Pulmonary artery endothelial cell (primary cell): ENCODE results near the gene CYB5R4. TPM values are rescaled to one million over a fixed set of nuclear protein-coding genes. Genes with fewer than 3 reads are reported as not detected.

Experiments
- DNase-seq: peaks from one replicate; pipeline ENCODE4 v3.0.0-alpha.2; 2011; ENCODE audit warnings: low read depth, low spot score
- total RNA-seq: library from RNA; depleted of rRNA; stranded (reverse); fragments of >200 nt; gene quantifications from 2 replicates; pipeline ENCODE4 v1.2.3, GENCODE V29; 2014

The CYB5R4 gene
- total RNA-seq, 1 donor from 2014 or later = 4.4 TPM

DNA sequence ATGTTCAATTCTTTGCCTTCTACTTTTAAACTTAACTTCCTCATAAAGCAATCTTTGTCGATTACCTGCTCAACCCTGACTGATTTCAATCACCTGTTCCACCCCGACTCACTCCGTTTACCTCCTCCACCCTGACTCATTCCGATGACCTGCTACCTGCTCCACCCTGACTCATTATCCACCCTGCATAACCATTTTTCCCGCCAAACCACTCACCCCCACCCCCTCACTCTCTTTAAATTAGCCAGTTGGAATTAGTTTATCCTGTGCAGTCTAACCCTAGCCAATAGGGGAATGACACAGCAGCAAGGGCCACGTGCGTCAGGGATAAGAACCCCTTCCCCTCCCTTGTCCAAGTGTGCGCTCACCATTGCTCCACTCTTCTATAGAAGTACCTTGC is 117.4 kb downstream of the CYB5R4 start:
- no peak for DNase-seq

DNA sequence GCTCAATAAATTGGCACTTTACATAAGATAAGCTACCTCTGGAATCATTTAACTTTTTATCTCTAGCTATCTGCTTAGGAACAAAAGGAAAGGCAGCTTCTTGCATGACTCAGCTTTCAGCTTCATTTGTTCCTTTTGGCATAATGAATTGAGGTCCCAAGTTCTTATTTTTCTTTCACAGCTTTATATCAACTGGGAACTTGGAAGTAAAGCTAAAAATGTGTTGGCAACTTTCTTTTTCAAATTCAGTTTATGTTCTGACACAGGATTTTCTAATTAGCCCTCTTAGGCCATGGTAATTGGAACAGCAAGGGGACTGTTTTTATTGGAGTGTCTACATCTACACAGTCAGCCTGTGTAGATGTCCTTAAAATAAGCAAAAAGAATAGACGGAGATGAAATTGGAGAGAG is 118.8 kb downstream of the CYB5R4 start:
- DNase-seq = no peak

DNA sequence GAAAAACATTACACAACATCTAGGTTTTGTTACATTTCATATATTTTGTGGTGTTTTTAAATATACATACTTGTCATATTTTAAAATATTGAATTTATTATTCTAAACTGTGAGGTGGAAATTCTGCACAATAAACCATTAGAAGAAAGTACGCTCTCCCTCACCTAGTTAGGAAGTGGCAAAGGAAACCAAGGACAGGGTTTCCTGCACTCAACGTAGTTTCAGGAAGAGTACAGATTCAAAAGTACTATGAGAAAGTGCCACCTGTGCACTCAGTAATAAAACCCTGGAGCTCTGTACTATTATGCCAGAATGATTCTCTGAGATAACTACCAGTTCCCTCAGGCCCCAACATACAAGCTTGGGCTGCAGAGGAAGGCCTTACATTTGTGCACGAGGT is 119.5 kb downstream of the CYB5R4 start:
- no peak for DNase-seq

DNA sequence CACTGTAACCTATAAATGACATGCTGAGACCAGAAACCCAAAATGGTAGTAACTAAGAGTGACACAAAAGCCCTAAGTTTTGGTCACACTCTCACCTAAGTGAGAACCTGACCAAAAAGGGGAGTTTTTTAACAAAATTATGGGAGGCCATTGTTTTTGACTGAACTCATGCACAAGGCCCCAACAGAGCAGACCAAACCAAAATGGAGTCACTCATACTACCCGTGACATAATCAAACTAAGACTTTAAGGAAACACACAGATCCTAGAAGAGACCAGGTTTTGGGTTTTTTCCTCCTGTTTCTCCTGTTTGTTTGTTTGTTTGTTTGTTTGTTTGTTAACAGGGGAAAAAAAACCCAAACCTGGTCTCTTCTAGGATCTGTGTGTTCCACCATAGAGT is 124.9 kb downstream of the CYB5R4 start:
- no peak for DNase-seq

DNA sequence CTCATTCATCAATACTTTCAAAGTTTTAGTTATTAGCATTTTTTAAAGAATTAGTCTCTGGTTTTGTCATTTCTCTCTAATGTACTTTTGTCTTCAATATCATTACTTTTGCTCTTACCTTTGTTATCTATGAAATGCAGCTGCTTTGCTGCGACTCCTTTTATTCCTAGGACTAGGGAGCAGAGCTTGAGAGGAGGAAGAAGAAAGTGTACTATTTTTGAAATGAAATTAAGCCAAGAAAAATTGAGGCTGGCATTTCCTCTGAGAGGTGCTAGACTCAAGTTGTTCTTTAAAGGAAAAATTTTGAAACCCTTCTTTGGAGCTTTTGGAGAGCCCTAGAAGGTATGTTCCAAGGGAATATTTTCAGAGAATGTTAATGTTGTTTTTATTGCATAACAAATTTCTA is 125.8 kb downstream of the CYB5R4 start:
- no peak for DNase-seq

DNA sequence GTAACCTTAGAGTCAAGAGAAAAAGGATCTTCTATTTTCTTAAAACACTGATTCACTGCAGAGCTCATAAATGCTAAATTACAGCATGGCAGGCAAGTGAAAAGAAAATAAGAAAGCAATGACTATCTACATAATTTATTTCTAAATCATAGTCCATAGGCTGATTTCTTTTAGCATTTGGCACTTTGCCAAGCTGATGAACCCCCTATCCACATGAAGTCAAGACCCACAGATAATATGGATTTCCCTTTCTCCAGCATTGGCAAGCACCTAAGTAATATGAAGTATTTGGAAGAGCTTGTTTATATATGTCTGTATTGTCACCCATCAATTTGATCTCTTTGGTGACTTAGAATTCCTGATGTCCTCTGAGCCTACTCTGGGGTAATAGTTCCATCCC is 126.2 kb downstream of the CYB5R4 start:
- DNase-seq = no peak

DNA sequence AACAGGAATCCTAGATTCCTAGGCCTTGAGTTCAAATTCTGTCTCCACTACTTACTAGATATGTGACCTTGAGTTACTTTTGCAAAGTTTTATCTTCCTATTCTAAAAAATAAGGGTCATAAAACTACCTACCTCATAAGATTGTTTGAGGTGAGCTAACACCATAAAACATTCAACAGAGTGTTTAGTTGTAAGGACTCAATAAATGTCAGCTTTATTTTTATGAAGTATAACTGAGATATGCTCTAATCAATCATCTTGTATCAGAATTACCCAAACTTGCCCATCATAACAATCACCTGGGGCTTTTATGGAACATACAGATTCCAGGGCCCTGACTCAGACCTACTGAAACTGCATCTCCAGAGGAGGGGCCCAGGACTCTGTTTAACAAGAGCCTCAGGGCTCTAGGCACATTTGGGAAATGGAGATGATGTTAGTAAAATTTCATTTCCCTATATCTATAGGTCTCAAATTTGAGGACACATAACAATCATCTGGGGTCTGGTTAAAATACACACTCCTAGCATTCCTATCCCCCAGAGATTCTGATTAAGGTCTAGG is 138.6 kb downstream of the CYB5R4 start:
- no peak for DNase-seq

DNA sequence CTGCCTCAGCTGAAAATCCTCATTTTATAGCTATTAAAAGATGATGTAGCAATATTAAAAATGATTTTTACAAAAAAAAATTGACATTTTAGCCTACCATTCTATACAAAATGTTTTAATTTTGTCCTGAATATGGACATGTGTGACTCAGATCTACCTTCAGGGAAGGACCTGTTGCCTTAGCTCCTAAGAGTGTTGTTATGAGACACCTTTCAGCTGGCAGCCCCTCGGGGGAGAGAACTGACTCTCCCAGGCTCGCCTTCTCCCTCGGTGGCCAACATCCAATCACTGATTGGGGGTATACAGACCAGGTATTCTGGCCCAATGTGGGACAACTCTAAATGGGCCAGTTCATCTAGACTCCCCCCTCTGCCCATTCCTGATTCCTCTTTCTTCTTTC is 141.6 kb downstream of the CYB5R4 start:
- no peak for DNase-seq

DNA sequence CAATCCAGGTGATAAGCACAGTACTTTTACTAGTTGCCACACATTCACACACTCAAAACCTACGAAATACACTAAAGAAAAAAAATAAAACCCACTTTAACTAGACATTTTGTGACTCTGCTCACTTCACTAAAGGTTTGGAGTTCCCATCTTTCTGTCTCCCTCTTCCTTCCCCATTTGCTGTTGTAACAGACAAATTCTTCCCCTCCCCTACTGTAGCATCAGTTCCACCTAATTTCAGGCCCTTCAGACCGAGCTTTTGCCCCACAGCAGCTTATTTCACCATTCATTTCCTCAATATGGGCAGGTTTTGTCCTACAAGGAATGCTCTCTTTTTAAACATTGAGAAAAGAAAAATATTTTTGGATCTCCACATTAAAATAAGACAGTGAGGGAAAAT is 142.7 kb downstream of the CYB5R4 start:
- no peak for DNase-seq

DNA sequence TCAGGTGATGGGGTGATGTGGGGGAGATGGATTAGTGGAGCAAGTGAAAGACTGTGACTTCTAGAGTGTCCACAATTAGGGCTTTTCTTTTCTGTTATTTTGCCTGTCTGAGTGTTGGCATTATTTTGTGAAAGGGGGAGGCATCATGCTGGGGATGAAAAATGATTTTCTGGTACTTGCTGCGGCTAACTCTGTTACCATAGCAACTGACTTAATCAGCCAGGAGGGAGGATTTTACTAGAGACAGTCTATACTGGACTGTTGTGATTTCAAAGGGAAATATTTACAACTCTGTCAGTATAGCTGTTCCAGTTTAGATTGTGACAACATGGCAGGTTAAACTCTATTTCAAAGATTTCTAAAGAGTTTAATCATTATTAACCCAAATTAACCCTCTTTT is 143.6 kb downstream of the CYB5R4 start:
- no peak for DNase-seq

DNA sequence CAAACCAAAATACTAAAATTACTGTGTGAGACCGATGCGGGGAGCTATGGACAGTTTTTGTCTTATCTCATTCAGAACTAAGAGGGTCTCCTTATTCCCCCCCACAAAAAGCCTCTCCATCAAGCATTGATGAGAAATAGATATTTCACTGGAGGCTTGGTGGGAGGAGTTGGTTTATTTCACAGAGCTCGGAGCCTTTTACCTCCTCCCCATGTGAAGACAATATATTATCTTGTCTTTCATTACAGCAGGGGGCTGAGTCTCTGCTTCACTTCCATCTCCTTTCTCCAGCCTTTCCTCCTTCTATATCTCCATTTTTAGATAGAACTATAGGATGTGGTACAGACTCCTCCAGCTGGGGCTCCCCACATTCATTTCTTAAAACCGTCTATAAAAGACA is 144.2 kb downstream of the CYB5R4 start:
- DNase-seq = no peak

DNA sequence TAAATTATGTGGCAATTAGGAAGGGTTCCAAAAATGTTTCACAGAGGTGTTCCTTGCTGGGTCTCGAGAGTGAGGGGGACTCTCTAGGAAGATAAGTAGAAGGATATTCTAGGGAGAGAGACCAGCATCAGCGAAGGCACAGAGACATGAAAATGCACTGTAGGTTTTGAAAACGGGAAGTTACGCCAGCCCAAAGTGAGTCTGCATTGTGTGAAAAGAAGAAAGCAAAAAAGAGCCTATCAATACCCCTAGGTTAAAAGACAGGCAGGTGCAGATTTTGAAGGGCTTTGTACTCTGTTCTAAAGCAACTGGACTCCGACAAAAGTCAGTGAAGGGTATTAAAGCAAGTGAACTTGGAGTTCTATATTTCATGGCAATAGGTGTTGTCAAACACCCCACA is 148.4 kb downstream of the CYB5R4 start:
- no peak for DNase-seq

DNA sequence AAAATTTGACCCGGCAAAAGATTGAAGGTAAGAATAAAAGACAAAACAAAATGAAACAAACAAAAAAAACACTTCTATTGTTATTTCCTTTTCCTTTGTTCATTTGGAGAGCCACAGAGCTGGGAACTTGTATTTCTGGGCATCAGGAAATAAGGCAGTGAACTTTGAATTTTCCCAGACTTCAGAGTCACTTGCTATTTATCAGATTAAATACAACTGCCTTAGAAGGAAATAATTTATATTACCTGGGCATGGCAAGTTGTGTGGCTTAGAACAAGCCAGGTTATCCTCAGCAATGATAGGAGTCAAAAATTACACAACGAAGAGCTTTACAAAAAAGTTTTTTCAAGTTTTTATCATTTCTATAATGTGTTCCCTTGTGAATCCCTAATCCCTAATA is 153.9 kb downstream of the CYB5R4 start:
- DNase-seq = no peak

DNA sequence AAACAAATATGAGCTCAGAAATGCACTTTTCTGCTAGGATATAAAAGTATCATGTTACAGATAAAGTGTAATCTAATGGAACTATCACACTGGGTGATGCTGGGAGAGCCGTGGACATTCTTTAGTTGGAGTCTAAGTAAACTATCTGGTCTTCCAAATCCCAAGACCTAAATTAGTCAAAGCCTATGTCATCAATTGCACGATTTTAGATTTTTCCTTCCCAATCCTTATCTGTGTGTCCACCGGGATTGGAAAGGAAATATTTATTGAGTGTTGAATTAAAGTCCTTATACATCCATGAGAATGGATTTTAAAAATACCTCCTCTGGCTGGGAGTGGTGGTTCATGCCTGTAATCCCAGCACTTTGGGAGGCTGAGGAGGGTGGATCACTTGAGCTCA is 154.4 kb downstream of the CYB5R4 start:
- no peak for DNase-seq

DNA sequence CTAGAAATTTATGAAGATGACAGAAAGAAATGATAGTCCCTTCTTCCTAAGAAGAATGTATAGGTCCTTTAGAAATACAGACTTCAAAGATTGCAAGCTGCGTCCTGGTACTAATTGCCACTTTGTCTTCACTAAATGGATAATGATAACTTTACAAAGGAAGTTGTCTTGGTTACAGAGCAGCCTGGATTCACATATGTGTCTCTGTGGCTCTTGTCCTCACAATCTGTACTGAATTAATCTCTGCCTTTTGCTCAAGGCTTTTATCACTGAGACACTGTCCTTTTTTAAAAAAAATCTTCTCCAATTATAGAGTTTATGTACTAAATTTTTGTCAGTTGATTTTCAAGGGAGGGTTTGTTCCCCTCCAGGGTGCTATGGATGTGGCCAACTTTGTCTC is 156.5 kb downstream of the CYB5R4 start:
- DNase-seq = no peak

Other genes with a start within 250 kb of the CYB5R4 start
- gene SNAP91, start 150.6 kb upstream of the CYB5R4 start, total RNA-seq = under 0.01 TPM in 1 of 2 replicates, not detected in the other
- under 0.01 TPM in 1 of 2 replicates, not detected in the other for gene RIPPLY2, start 6.3 kb upstream of the CYB5R4 start, total RNA-seq
- 4.4 and 13.3 TPM in 2 replicates for gene MRAP2, start 174.1 kb downstream of the CYB5R4 start, total RNA-seq